HepG2 (cell line): ENCODE results near the gene DBNDD1. TPM values are rescaled to one million over a fixed set of nuclear protein-coding genes. Genes with fewer than 3 reads are reported as not detected.

Source experiments
- CBX1 ChIP-seq: IDR thresholded peaks from one replicate; pipeline ENCODE4 v1.6.1; 2016; ENCODE audit warnings: antibody characterized with exemption, low read depth
- DNMT1 ChIP-seq: sonication (generic); formaldehyde crosslinking; IDR thresholded peaks from 2 replicates; pipeline ENCODE4 v1.5.1; 2020; ENCODE audit warnings: mild to moderate bottlenecking, missing genetic modification reagents
- GTF3A ChIP-seq: sonication (generic); formaldehyde crosslinking; conservative IDR thresholded peaks from 2 replicates; pipeline ENCODE4 v1.4.0; 2020; ENCODE audit warnings: mild to moderate bottlenecking, missing genetic modification reagents
- HMG20A ChIP-seq: IDR thresholded peaks from 2 replicates; pipeline ENCODE4 v1.6.1; 2016; ENCODE audit warnings: borderline replicate concordance
- HMGXB3 ChIP-seq: sonication (generic); formaldehyde crosslinking; IDR thresholded peaks from 2 replicates; pipeline ENCODE4 v1.4.0; 2020; ENCODE audit warnings: missing genetic modification reagents, borderline replicate concordance
- HNF4G ChIP-seq, 2 experiments: sonication (generic) in 1 of 2; formaldehyde crosslinking in 1 of 2; IDR thresholded peaks; 2 replicates each; pipeline versions ENCODE4 v1.4.0 to v1.6.1; 2011 to 2020; ENCODE audit warnings: borderline replicate concordance in 2 of 2, low read depth in 2 of 2, mild to moderate bottlenecking in 2 of 2, low read length in 1 of 2, missing genetic modification reagents in 1 of 2, moderate library complexity in 1 of 2
- ISX ChIP-seq: sonication (generic); formaldehyde crosslinking; conservative IDR thresholded peaks from 2 replicates; pipeline ENCODE4 v1.5.0; 2020; ENCODE audit warnings: missing genetic modification reagents
- NFE2L1 ChIP-seq: sonication (generic); formaldehyde crosslinking; IDR thresholded peaks from 2 replicates; pipeline ENCODE4 v1.4.0; 2020; ENCODE audit warnings: missing genetic modification reagents, mild to moderate bottlenecking, borderline replicate concordance
- NFYB ChIP-seq: sonication (generic); formaldehyde crosslinking; IDR thresholded peaks from 2 replicates; pipeline ENCODE4 v1.4.0; 2020; ENCODE audit warnings: missing genetic modification reagents
- NRL ChIP-seq: sonication (generic); formaldehyde crosslinking; IDR thresholded peaks from 2 replicates; pipeline ENCODE4 v1.5.0; 2020; ENCODE audit warnings: missing genetic modification reagents, mild to moderate bottlenecking, moderate library complexity, borderline replicate concordance
- SOX5 ChIP-seq: IDR thresholded peaks from 2 replicates; pipeline ENCODE4 v1.6.1; 2016; ENCODE audit warnings: borderline replicate concordance
- SRY ChIP-seq: sonication (generic); formaldehyde crosslinking; IDR thresholded peaks from 2 replicates; pipeline ENCODE4 v1.8.0; 2022; ENCODE audit warnings: mild to moderate bottlenecking, missing genetic modification reagents
- SUZ12 ChIP-seq: fragments of 150-350 bp; IDR thresholded peaks from 2 replicates; pipeline ENCODE4 v1.6.1; 2014; ENCODE audit warnings: low read depth, low read length
- ZFP41 ChIP-seq: sonication (generic); formaldehyde crosslinking; IDR thresholded peaks from 2 replicates; pipeline ENCODE4 v1.4.0; 2020; ENCODE audit warnings: mild to moderate bottlenecking, missing genetic modification reagents, borderline replicate concordance
- ZFP90 ChIP-seq: sonication (generic); formaldehyde crosslinking; IDR thresholded peaks from 2 replicates; pipeline ENCODE4 v1.8.0; 2022; ENCODE audit warnings: missing genetic modification reagents, mild to moderate bottlenecking, inconsistent platforms, borderline replicate concordance
- ZFP91 ChIP-seq: sonication (generic); formaldehyde crosslinking; IDR thresholded peaks from 2 replicates; pipeline ENCODE4 v1.9.0; 2022; ENCODE audit warnings: missing genetic modification reagents, mild to moderate bottlenecking, borderline replicate concordance
- ZNF101 ChIP-seq: sonication (generic); formaldehyde crosslinking; IDR thresholded peaks from 2 replicates; pipeline ENCODE4 v1.4.0; 2020; ENCODE audit warnings: mild to moderate bottlenecking, low read depth, missing genetic modification reagents, borderline replicate concordance
- ZNF17 ChIP-seq: sonication (generic); formaldehyde crosslinking; IDR thresholded peaks from 2 replicates; pipeline ENCODE4 v1.5.0; 2020; ENCODE audit warnings: mild to moderate bottlenecking, missing genetic modification reagents
- ZNF354B ChIP-seq: sonication (generic); formaldehyde crosslinking; IDR thresholded peaks from 2 replicates; pipeline ENCODE4 v1.8.0; 2022; ENCODE audit warnings: mild to moderate bottlenecking, missing genetic modification reagents
- ZNF496 ChIP-seq: sonication (generic); formaldehyde crosslinking; IDR thresholded peaks from 2 replicates; pipeline ENCODE4 v1.8.1; 2023; ENCODE audit warnings: mild to moderate bottlenecking, moderate library complexity, missing genetic modification reagents; ENCODE audit not compliant: insufficient replicate concordance
- ZNF547 ChIP-seq: sonication (generic); formaldehyde crosslinking; IDR thresholded peaks from 2 replicates; pipeline ENCODE4 v1.5.1; 2020; ENCODE audit warnings: mild to moderate bottlenecking, missing genetic modification reagents
- ZNF558 ChIP-seq: sonication (generic); formaldehyde crosslinking; IDR thresholded peaks from 2 replicates; pipeline ENCODE4 v1.9.0; 2022; ENCODE audit warnings: mild to moderate bottlenecking, missing genetic modification reagents, borderline replicate concordance
- ZSCAN5A ChIP-seq: sonication (generic); formaldehyde crosslinking; IDR thresholded peaks from 2 replicates; pipeline ENCODE4 v1.8.0; 2022; ENCODE audit warnings: mild to moderate bottlenecking, missing genetic modification reagents, borderline replicate concordance
- polyA plus RNA-seq, 8 experiments: library from polyadenylated mRNA; depleted of rRNA in 3 of 8; stranded (reverse) in 7 of 8; unstranded in 1 of 8; fragments of >200 nt; fragmentation: Illumina TruSeq in 4 of 8; extraction: Trizol in 4 of 8; gene quantifications; 2 replicates each; pipeline versions ENCODE4 v1.2.1 to v1.2.3, GENCODE V29; 2011 to 2016; ENCODE audit warnings: low read depth in 4 of 8, missing spikeins in 1 of 8, mixed read lengths in 1 of 8; ENCODE audit not compliant: insufficient read depth in 1 of 8
- total RNA-seq, 5 experiments: library from RNA; depleted of rRNA; stranded (reverse); fragments of >200 nt; fragmentation: Illumina TruSeq; extraction: Trizol; gene quantifications; 2 replicates each; pipeline ENCODE4 v1.2.3, GENCODE V29; 2016; ENCODE audit warnings: low read depth in 1 of 5

DBNDD1 gene
- total and polyA plus RNA-seq, 2 of the 13 experiments (the other 11 are each of a cell fraction or from before 2014, with no cell fraction given) = 17.0 to 40.4 TPM

GRCh38 chr16:90020838-90021382 lies 1.7 kb upstream of the DBNDD1 start (continued):
- no peak for TF ChIP-seq ZFP41 (CRISPR knock-in tag)
- TF ChIP-seq ZNF101 (CRISPR knock-in tag) = no peak
- TF ChIP-seq GTF3A = no peak
- TF ChIP-seq ZSCAN5A (CRISPR knock-in tag) = no peak
- no peak for TF ChIP-seq NFYB (CRISPR knock-in tag)
- no peak for TF ChIP-seq ZNF547 (CRISPR knock-in tag)
- peak; percentile 58 for TF ChIP-seq HNF4G (IDR thresholded peaks at IDR 0.05; ENCODE audit: borderline replicate concordance, low read depth, low read length)
- peak; percentile 26; the same call in 1 of the 2 replicates for TF ChIP-seq HNF4G (CRISPR knock-in tag; IDR thresholded peaks at IDR 0.05; ENCODE audit: borderline replicate concordance, low read depth)
- TF ChIP-seq SOX5 (CRISPR knock-in tag) = peak; percentile 55; the same call in 1 of the 2 replicates
- no peak for TF ChIP-seq CBX1
- TF ChIP-seq NFE2L1 (CRISPR knock-in tag) = no peak
- no peak for TF ChIP-seq SUZ12
- TF ChIP-seq ZFP90 (CRISPR knock-in tag) = no peak
- TF ChIP-seq ZNF558 = 0 out of 2 replicates have a peak, but pooled peaks have one; percentile 55
- no peak; the same call in 1 of the 2 replicates for TF ChIP-seq ZFP91 (CRISPR knock-in tag)
- no peak for TF ChIP-seq ZNF496 (CRISPR knock-in tag)
- TF ChIP-seq ZNF354B = no peak
- no peak for TF ChIP-seq DNMT1 (CRISPR knock-in tag)
- no peak for TF ChIP-seq NRL (CRISPR knock-in tag)
- no peak for TF ChIP-seq SRY (CRISPR knock-in tag)
- no peak for TF ChIP-seq HMG20A
- TF ChIP-seq ISX (CRISPR knock-in tag) = no peak
- TF ChIP-seq ZNF17 (CRISPR knock-in tag) = no peak
- no peak for TF ChIP-seq HMGXB3 (CRISPR knock-in tag)
